Naive B cell (primary cell): Measurements from ENCODE around the gene PTGES2. TPM values are rescaled to one million over a fixed set of nuclear protein-coding genes. Genes with fewer than 3 reads are reported as not detected.

Experiments used
- polyA plus RNA-seq, 6 donors: library from polyadenylated mRNA; unstranded; fragments of 300-500 nt; fragmentation: Illumina TruSeq; gene quantifications; one replicate each; pipeline ENCODE4 v1.2.3, GENCODE V29; 2021; ENCODE audit warnings: low read depth in 6 of 6

Gene PTGES2
- polyA plus RNA-seq, 6 donors from 2014 or later = 31.1 to 63.8 (median 40.8) TPM

Other genes with a start within 250 kb of the PTGES2 start
- 10 to 100 TPM; 17.2 to 27.8 (median 19.8) TPM for gene ST6GALNAC6, start 228.1 kb downstream of the PTGES2 start, polyA plus RNA-seq
- gene ST6GALNAC4, start 210.7 kb downstream of the PTGES2 start, polyA plus RNA-seq = 10 to 100 TPM; 19.7 to 36.6 (median 25.0) TPM
- 1 to 10 TPM in 1 of 6 donors, under 1 TPM in 1, not detected in 4; 0.73 to 1.0 TPM for gene PIP5KL1, start 197.0 kb downstream of the PTGES2 start, polyA plus RNA-seq
- gene DPM2, start 189.9 kb downstream of the PTGES2 start, polyA plus RNA-seq = 10 to 100 TPM; 46.3 to 78.7 (median 54.2) TPM
- gene EEIG1, start 146.7 kb downstream of the PTGES2 start, polyA plus RNA-seq = 10 to 100 TPM; 12.3 to 36.9 (median 21.6) TPM
- 10 to 100 TPM in 4 of 6 donors, 1 to 10 TPM in 2; 7.2 to 21.6 (median 12.3) TPM for gene NAIF1, start 60.4 kb downstream of the PTGES2 start, polyA plus RNA-seq
- 10 to 100 TPM in 1 of 6 donors, 1 to 10 TPM in 5; 1.6 to 15.8 (median 9.0) TPM for gene SLC25A25, start 59.5 kb downstream of the PTGES2 start, polyA plus RNA-seq
- gene LCN2, start 21.7 kb upstream of the PTGES2 start, polyA plus RNA-seq = 1 to 10 TPM in 2 of 6 donors, under 1 TPM in 1, not detected in 3; 0.44 to 1.2 (median 1.2) TPM
- 10 to 100 TPM; 74.7 to 98.3 (median 93.5) TPM for gene BBLN, start 32.5 kb upstream of the PTGES2 start, polyA plus RNA-seq
- gene CIZ1, start 63.8 kb upstream of the PTGES2 start, polyA plus RNA-seq = 10 to 100 TPM in 2 of 6 donors, 1 to 10 TPM in 4; 5.6 to 34.6 (median 9.9) TPM
- gene DNM1, start 75.7 kb upstream of the PTGES2 start, polyA plus RNA-seq = under 1 TPM in 4 of 6 donors, not detected in 2; 0.15 to 0.49 (median 0.20) TPM
- gene GOLGA2, start 148.3 kb upstream of the PTGES2 start, polyA plus RNA-seq = 10 to 100 TPM in 1 of 6 donors, 1 to 10 TPM in 5; 4.6 to 10.3 (median 8.1) TPM
- 10 to 100 TPM; 22.6 to 33.7 (median 26.3) TPM for gene SWI5, start 148.5 kb upstream of the PTGES2 start, polyA plus RNA-seq
- gene TRUB2, start 194.7 kb upstream of the PTGES2 start, polyA plus RNA-seq = 10 to 100 TPM; 12.7 to 23.4 (median 22.1) TPM
- gene COQ4, start 195.1 kb upstream of the PTGES2 start, polyA plus RNA-seq = 10 to 100 TPM; 25.5 to 37.5 (median 31.3) TPM
- gene SLC27A4, start 212.8 kb upstream of the PTGES2 start, polyA plus RNA-seq = 1 to 10 TPM in 5 of 6 donors, not detected in 1; 2.3 to 6.8 (median 3.6) TPM
- gene URM1, start 243.6 kb upstream of the PTGES2 start, polyA plus RNA-seq = 10 to 100 TPM; 36.9 to 44.3 (median 42.0) TPM